GM10847 (cell line): Measurements from ENCODE around the gene FOS.

Source experiments
- POLR2A ChIP-seq: IDR thresholded peaks from 2 replicates; pipeline ENCODE4 v1.6.1; 2011; ENCODE audit not compliant: insufficient read length; ENCODE audit errors: extremely low read depth

The FOS gene

GRCh38 chr14:75278422-75279152, at the start of gene FOS:
TSS of gene FOS (plus strand) at chr14:75278828. CDS start at chr14:75278983, 155 bp downstream.
- TF ChIP-seq POLR2A: peak; percentile 92

GRCh38 chr14:75229661-75230139, 48.9 kb upstream of the FOS start:
- no peak for TF ChIP-seq POLR2A

- TF ChIP-seq POLR2A: no peak
These were observed 48.4 kb upstream of the FOS start for GRCh38 chr14:75230140-75230792.

DNA sequence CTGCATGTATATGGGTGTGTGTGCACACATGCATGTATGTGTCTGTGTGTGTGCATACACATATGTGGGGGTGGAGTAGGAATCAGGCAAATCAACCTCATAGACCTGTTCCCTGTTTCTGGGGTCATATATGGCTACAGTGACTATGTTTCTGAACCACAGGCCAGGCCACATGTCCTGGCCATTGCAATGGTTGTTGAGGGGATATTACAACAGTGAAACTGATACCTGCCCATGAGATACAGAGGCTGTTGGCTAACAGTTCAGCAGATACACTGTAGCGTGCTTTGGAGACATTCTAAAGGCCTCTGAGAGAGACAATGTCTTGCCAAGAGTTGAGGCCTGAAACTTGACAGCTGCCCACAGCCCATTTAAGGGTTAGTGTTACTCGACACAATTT, 47.3 kb upstream of the FOS start:
- TF ChIP-seq POLR2A: no peak

GRCh38 chr14:75232191-75232590, 46.4 kb upstream of the FOS start:
- TF ChIP-seq POLR2A: no peak

DNA sequence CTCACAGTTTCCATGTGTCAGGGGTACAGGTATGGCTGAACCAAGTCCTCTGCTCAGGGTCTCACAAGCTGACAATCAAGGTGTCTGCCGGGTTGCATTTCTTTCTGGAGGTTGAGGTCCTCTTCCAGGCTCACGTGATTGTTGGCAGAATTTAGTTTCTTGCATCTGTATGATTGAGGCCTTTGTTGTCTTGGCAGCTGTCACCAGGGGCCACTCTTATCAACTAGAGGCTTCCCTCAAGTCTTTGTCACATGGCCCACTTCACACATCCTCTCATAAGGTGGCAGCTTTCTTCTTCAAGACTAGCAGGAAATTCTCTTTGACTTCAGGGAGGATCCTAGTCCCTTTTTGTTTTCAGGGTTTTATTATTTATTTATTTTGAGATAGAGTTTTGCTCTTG, 46.0 kb upstream of the FOS start:
- TF ChIP-seq POLR2A: no peak

GRCh38 chr14:75234173-75235115, 44.2 kb upstream of the FOS start:
- no peak for TF ChIP-seq POLR2A

DNA sequence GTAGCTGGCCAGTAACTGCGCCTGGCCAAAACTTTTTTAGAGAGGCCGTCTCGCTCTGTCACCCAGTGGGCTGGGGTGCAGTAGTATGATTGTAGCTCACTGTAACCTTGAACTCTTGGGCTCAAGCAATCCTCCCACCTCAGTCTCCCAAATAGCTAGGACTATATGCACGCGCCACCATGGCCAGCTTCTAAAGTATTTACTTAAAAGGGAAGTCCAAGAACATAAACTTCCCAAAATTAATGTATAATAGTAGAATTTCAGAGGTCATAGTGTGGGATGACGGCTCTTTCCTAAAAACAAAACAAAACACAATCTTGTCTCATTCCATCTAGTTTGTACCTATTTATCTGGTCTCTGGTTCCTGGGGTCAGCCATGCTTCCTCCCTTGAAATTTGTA, 42.2 kb upstream of the FOS start:
- no peak for TF ChIP-seq POLR2A

GRCh38 chr14:75236901-75237419, 41.7 kb upstream of the FOS start:
- no peak for TF ChIP-seq POLR2A

DNA sequence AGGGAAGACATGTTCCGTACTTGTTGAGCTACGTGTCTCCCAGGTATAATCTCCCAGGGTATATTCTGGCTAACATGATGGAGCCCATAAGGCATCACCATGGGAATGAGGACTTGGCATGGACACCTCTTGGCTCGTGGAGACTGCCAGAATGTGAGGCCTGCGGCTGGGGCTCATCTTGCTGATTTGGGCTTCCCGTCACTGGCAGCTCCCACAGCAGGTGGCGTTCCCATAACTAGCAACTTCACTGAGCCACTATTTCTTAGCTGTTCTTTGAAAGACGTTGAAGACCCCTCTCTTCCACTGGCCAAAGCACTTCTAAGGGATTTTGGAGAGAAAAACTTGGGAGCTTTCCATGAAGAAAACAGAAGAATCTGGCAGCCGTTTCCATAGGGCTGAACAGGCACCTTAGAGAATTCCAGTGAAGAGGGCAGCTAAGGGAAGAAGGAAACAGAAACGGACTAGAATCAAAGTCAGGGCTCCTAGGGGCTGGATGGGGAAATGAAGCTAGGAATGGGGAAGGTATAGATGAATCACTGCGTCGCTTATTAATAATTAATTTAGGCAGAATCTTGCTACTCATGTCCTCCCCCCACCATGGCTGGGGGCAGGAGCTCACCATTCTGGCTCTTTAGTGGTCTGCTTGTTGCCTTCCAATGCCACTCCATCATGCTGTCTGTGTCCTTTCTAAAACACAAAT, 39.7 kb upstream of the FOS start:
- no peak for TF ChIP-seq POLR2A

DNA sequence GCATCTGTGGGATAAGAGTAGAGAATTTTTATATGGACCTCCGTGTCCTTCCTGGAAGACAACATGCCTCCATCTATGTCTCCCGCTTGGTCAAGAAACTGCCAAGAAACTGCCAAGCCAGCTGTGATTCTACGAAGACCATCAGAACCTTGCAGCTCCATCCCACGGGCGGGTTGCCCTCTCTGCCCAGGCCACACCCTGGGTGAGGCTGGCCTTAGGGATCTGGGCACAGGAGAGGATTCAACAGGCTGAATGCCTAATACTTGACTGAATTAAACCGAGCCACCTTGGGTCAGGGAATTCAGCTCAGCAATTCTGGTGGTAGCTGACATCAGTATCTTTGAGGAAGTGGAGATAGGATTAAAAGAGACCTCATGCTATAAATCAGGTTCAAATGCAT, 37.8 kb upstream of the FOS start:
- TF ChIP-seq POLR2A: no peak

DNA sequence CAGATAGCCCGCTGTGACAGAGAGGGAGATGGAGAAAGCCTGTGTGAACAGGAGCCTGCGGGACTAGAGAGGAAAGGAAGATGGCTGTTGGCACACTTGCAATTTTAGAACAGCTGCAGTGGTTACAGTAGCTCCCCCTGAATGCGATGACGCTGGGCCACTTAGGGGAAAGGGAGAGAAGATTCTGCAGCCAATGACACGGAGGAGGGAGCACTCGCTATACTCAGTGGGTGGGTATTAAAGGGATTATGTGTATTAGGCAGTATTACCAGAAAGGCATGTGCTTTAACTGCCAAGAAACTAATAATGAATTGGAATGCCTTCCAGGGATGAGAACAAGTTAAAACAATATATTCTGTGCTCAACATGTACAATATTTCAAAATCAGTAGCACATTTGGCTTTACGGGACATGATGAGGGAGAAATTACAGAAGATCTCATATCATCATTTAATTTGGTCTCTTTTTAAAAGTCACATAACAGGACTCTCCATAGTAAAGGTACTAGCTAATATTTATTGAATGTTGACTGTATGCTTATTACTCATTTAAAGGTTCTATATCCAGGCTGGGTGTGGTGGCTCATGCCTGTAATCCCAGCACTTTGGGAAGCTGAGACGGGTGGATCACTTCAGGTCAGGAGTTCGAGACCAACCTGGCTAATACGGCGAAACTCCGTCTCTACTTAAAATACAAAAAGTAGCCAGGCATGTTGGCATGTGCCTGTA, 35.9 kb upstream of the FOS start:
- TF ChIP-seq POLR2A: no peak

GRCh38 chr14:75244121-75244520, 34.5 kb upstream of the FOS start:
- no peak for TF ChIP-seq POLR2A
